Keratinocyte (primary cell): ENCODE measurements around the gene PKP2. TPM values are rescaled to one million over a fixed set of nuclear protein-coding genes. Genes with fewer than 3 reads are reported as not detected.

Source experiments
- polyA plus RNA-seq, 5 experiments: library from polyadenylated mRNA; depleted of rRNA in 3 of 5; stranded (reverse) in 3 of 5; stranded (forward) in 1 of 5; unstranded in 1 of 5; fragments of >200 nt; gene quantifications; 1 replicate in 1 of 5; 2 replicates in 3 of 5; 3 replicates in 1 of 5; pipeline versions ENCODE4 v1.2.1 to v1.2.3, GENCODE V29; 2011 to 2012; ENCODE audit warnings: missing spikeins in 2 of 5, low read depth in 1 of 5, low replicate concordance in 1 of 5

PKP2 gene
- polyA plus RNA-seq, 1 donor (not counting 4 experiments of a cell fraction or from before 2014, with no cell fraction given) = 50.4 TPM

Other genes starting within 250 kb of the PKP2 start
- 64.8 to 115 TPM (median 89.5 TPM) in 3 replicates for gene DNM1L, start 217.5 kb downstream of the PKP2 start, polyA plus RNA-seq
- gene YARS2, start 140.9 kb downstream of the PKP2 start, polyA plus RNA-seq = 28.4 to 46.8 TPM (median 31.1 TPM) in 3 replicates